Esophagus squamous epithelium (tissue), 4 donors: Measurements from ENCODE around the gene SPARC.

Source experiments
- CTCF ChIP-seq, 6 experiments: fragments of 450-650 bp in 4 of 6; fragments of 200-600 bp in 2 of 6; sonication (generic) in 2 of 6; IDR thresholded peaks; one replicate each; pipeline ENCODE4 v1.5.1; 2016 to 2019; ENCODE audit warnings: antibody characterized with exemption in 6 of 6, mild to moderate bottlenecking in 4 of 6, moderate library complexity in 4 of 6
- POLR2A ChIP-seq, 4 donors: fragments of 450-650 bp; IDR thresholded peaks; one replicate each; pipeline ENCODE4 v1.6.1; 2017; ENCODE audit warnings: antibody characterized with exemption in 4 of 4, mild to moderate bottlenecking in 4 of 4, moderate library complexity in 3 of 4

GRCh38 chr5:151615431-151615830 lies 71.3 kb downstream of the SPARC start:
- TF ChIP-seq CTCF (IDR thresholded peaks at IDR 0.05) (no peak), POLR2A (IDR thresholded peaks at IDR 0.05) (no peak)
